Esophagus muscularis mucosa (tissue), 4 donors: Measurements from ENCODE around the gene FHL5. TPM values are rescaled to one million over a fixed set of nuclear protein-coding genes. Genes with fewer than 3 reads are reported as not detected.

ENCODE experiments used
- DNase-seq: peaks from one replicate; pipeline ENCODE4 v3.0.0-alpha.2; 2017; ENCODE audit errors: extremely low spot score
- H3K27ac ChIP-seq, 4 donors: fragments of 200-600 bp; sonication (generic); replicated peaks in 1 of 4; 1 replicate in 3 of 4; 2 replicates in 1 of 4; pipeline ENCODE4 v1.5.1; 2016 to 2019; ENCODE audit warnings: mild to moderate bottlenecking in 1 of 4
- H3K27me3 ChIP-seq, 4 donors: fragments of 200-600 bp; sonication (generic); one replicate each; pipeline versions ENCODE4 v1.5.1 to v1.6.0; 2016 to 2019
- H3K36me3 ChIP-seq, 4 donors: fragments of 200-600 bp; sonication (generic); one replicate each; pipeline ENCODE4 v1.5.1; 2016 to 2019
- H3K4me1 ChIP-seq, 4 donors: fragments of 200-600 bp; sonication (generic); one replicate each; pipeline ENCODE4 v1.5.1; 2016 to 2019
- H3K4me3 ChIP-seq, 4 donors: fragments of 200-600 bp; sonication (generic); 1 replicate in 2 of 4; 2 replicates in 2 of 4; pipeline ENCODE4 v1.5.1; 2016 to 2019; ENCODE audit warnings: mild to moderate bottlenecking in 4 of 4, moderate library complexity in 1 of 4
- H3K9me3 ChIP-seq, 4 donors: fragments of 200-600 bp; sonication (generic); 1 replicate in 3 of 4; 2 replicates in 1 of 4; pipeline ENCODE4 v1.5.1; 2016 to 2019
- CTCF ChIP-seq, 3 experiments: fragments of 200-600 bp in 2 of 3; fragments of 450-650 bp in 1 of 3; sonication (generic) in 2 of 3; IDR thresholded peaks; one replicate each; pipeline ENCODE4 v1.5.1; 2017 to 2019; ENCODE audit warnings: antibody characterized with exemption in 3 of 3, mild to moderate bottlenecking in 2 of 3, moderate library complexity in 1 of 3
- EP300 ChIP-seq: sonication (generic); formaldehyde crosslinking; IDR thresholded peaks from one replicate; pipeline ENCODE4 v1.6.1; 2017; ENCODE audit warnings: antibody characterized with exemption
- POLR2A ChIP-seq: fragments of 450-650 bp; IDR thresholded peaks from one replicate; pipeline ENCODE4 v1.6.1; 2017; ENCODE audit warnings: antibody characterized with exemption, moderate library complexity, mild to moderate bottlenecking, low read depth
- POLR2AphosphoS5 ChIP-seq, 2 donors: sonication (generic); formaldehyde crosslinking; IDR thresholded peaks; one replicate each; pipeline ENCODE4 v1.6.1; 2017; ENCODE audit warnings: antibody characterized with exemption in 2 of 2
- WGBS: methylation state at CpG from one replicate; pipeline ENCODE4 v1.1.5; 2018; 5-methylcytosine and 5-hydroxymethylcytosine counted together
- intact Hi-C: fragments of 100-400 bp; cut with DNase I; formaldehyde crosslinking; loops from one replicate; pipeline ENCODE4 v1.15.1; 2023
- total RNA-seq, 4 donors: library from RNA; depleted of rRNA; stranded (reverse); fragments of >200 nt; gene quantifications; one replicate each; pipeline versions ENCODE4 v1.1.0 to v1.2.1, GENCODE V29; 2016

FHL5 gene
- 10 to 100 TPM; 10.8 to 33.7 (median 18.0) TPM for total RNA-seq

DNA sequence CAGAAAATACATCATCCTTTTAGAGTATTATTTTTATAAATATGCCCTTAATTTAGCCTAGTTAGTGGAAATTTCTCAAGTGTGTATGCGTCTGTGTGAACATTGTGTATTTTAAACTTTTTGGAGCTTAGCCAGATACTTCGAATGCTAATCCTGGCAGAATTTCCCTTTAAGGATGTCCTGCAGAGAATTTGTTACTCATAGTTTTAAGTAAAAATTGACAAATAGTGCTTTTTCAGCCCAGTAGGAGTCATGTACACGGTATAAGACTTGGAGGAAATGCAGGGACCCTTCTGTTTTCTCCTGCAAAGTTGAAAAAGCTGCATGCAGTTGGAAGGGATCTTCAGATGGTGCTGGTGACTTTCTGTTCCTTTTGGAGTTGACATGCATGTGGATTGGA lies at the start of gene FHL5:
TSS of gene FHL5 (plus strand) at position 243 of the 400 bp plus-strand sequence. CDS start 40,486 bp downstream, outside the sequence.
- H3K9me3 ChIP-seq: peaks cover 0 to 3% (median 0%) of the 10 kb centered on the region in 4 donors
- 5% methylated on average over 3 of the region's 3 CpGs for WGBS
- intact Hi-C loops: no loop called here
- H3K36me3 ChIP-seq: no peaks in the 10 kb centered on the region
- TF ChIP-seq POLR2A: no peak
- no peak for TF ChIP-seq CTCF (IDR thresholded peaks at IDR 0.05)
- no peak for TF ChIP-seq POLR2AphosphoS5 (IDR thresholded peaks at IDR 0.05)
- no peak for TF ChIP-seq EP300
- H3K4me1 ChIP-seq: peaks cover 0 to 4% (median 0%) of the 10 kb centered on the region in 4 donors
- no peak for DNase-seq
- H3K4me3 ChIP-seq: peak within 1 kb of the TSS; percentile 6 to 32 (median 14)
- no peaks in the 10 kb centered on the region for H3K27me3 ChIP-seq
- peak within 1 kb of the TSS in 1 of 4 donors; percentile 16 for H3K27ac ChIP-seq

- Histone ChIP-seq H3K9me3 (no peaks in the 10 kb centered on the region), H3K27me3 (no peaks in the 10 kb centered on the region), H3K36me3 (peaks cover 0 to 12% (median 3%) of the 10 kb centered on the region in 4 donors), H3K4me3 (peak overlapping the region; percentile 72 to 95 (median 79)), H3K4me1 (peaks cover 21 to 38% (median 30%) of the 10 kb centered on the region in 4 donors), H3K27ac (peak overlapping the region; percentile 92 to 97 (median 93))
- WGBS: 71% methylated on average over 6 of the region's 6 CpGs
- no peak for DNase-seq
- TF ChIP-seq POLR2AphosphoS5 (IDR thresholded peaks at IDR 0.05): no peak
- no peak for TF ChIP-seq POLR2A
- no peak for TF ChIP-seq EP300
- TF ChIP-seq CTCF (IDR thresholded peaks at IDR 0.05): no peak
- intact Hi-C loops: loop anchor here (10.0 kb wide), 2 partner anchors 314 to 374 kb away; partner anchors contain the start of genes GPR63 and NDUFAF4
Measured at GRCh38 chr6:96520171-96521115, 42.5 kb upstream of the FHL5 start.

DNA sequence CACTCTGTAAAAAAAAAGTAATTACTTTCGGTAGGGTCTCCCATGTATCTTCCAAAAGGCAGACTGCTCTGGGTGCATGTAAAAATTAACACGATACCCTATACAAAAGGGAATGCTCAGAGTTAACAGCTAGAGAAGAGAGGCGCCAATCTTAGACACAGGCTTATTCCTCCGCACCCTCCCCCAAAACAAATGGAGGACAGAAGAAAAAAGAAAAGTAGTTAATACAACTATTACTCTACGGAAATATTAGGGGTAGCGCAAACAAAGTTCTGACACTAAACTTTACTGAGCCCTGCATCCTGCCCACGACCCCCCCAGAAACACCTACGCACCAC lies 41.7 kb upstream of the FHL5 start:
- Histone ChIP-seq H3K27ac (peak overlapping the region; percentile 92 to 97 (median 93)), H3K4me3 (peak overlapping the region; percentile 72 to 95 (median 79)), H3K4me1 (peaks cover 21 to 38% (median 30%) of the 10 kb centered on the region in 4 donors), H3K9me3 (no peaks in the 10 kb centered on the region), H3K27me3 (no peaks in the 10 kb centered on the region), H3K36me3 (peaks cover 4 to 21% (median 10%) of the 10 kb centered on the region in 4 donors)
- no peak for DNase-seq
- 0% methylated on average over 6 of the region's 8 CpGs for WGBS
- intact Hi-C loops: loop anchor here (10.0 kb wide), 2 partner anchors 314 to 374 kb away; partner anchors contain the start of genes GPR63 and NDUFAF4
- TF ChIP-seq CTCF (IDR thresholded peaks at IDR 0.05) (no peak), EP300 (no peak), POLR2AphosphoS5 (IDR thresholded peaks at IDR 0.05) (no peak)

- WGBS: 0% methylated on average over 28 of the region's 63 CpGs
Measured at GRCh38 chr6:96521644-96522464, 41.1 kb upstream of the FHL5 start, which contains the start of gene UFL1. TSS of gene UFL1 (plus strand) at chr6:96521806. CDS start at chr6:96521874, 68 bp downstream.

More at GRCh38 chr6:96521644-96522464, 41.1 kb upstream of the FHL5 start, which contains the start of gene UFL1:
- intact Hi-C loops: loop anchor here (10.0 kb wide), 2 partner anchors 313 to 373 kb away; partner anchors contain the start of genes GPR63 and NDUFAF4
- H3K36me3 ChIP-seq: peaks cover 9 to 26% (median 14%) of the 10 kb centered on the region in 4 donors
- peak within 1 kb of the TSS; percentile 72 to 95 (median 79) for H3K4me3 ChIP-seq
- H3K9me3 ChIP-seq: no peaks in the 10 kb centered on the region
- TF ChIP-seq POLR2A (peak; percentile 69), EP300 (no peak), POLR2AphosphoS5 (IDR thresholded peaks at IDR 0.05) (peak; percentile 96 to 97), CTCF (IDR thresholded peaks at IDR 0.05) (peak in 1 of 3 experiments; percentile 27)
- H3K27ac ChIP-seq: peak within 1 kb of the TSS; percentile 92 to 97 (median 93)
- DNase-seq: peak; percentile 97
- H3K4me1 ChIP-seq: peaks cover 21 to 38% (median 30%) of the 10 kb centered on the region in 4 donors
- no peaks in the 10 kb centered on the region for H3K27me3 ChIP-seq
